Spleen (tissue), 7 donors: ENCODE measurements around the gene ATP10B.

ENCODE experiments used
- CTCF ChIP-seq, 11 experiments: fragments of 200-600 bp in 7 of 11; fragments of 450-650 bp in 4 of 11; sonication (generic) in 4 of 11; IDR thresholded peaks in 8 of 11; conservative IDR thresholded peaks in 3 of 11; 1 replicate in 7 of 11; 2 replicates in 4 of 11; pipeline versions ENCODE4 v1.4.0 to v1.8.0; 2016 to 2021; ENCODE audit warnings: antibody characterized with exemption in 11 of 11, inconsistent platforms in 4 of 11, mild to moderate bottlenecking in 1 of 11
- POLR2A ChIP-seq, 3 donors: fragments of 450-650 bp; IDR thresholded peaks; one replicate each; pipeline ENCODE4 v1.5.1; 2017; ENCODE audit warnings: antibody characterized with exemption in 3 of 3, mild to moderate bottlenecking in 1 of 3
- POLR2AphosphoS5 ChIP-seq, 3 donors: sonication (generic); formaldehyde crosslinking; IDR thresholded peaks; one replicate each; pipeline ENCODE4 v1.5.1; 2017; ENCODE audit warnings: antibody characterized with exemption in 3 of 3
- donor health status: DM: no; HTN: no; CAD: no; lungs with moderate emphysema.
- donor health status: DM: no; HTN: no; CAD: no.
- donor health status: DM: no; HTN: no; CAD: no.

- no peak for TF ChIP-seq POLR2A (IDR thresholded peaks at IDR 0.05)
- no peak for TF ChIP-seq POLR2AphosphoS5 (IDR thresholded peaks at IDR 0.05)
- TF ChIP-seq CTCF (IDR thresholded peaks at IDR 0.05 in 8 of 11, conservative IDR thresholded peaks at IDR 0.05 in 3 of 11), result no peak
Measured at GRCh38 chr5:160743027-160743426, 109.0 kb downstream of the ATP10B start.
